Parathyroid adenoma (tissue), 2 donors: ENCODE data around the gene ALDH16A1.
A peak's percentile ranks its signal among the peaks of the same experiment; 100 is the strongest.
"Not testable (repeated sequence)": the region's sequence is repeated elsewhere in the genome, so short reads cannot be mapped to it uniquely, and the experiment has no call there.

Experiments
- H2AFZ ChIP-seq: fragments of 300-600 bp; sonication (generic); one replicate; pipeline ENCODE4 v1.7.0; 2017; ENCODE audit warnings: antibody characterized with exemption, mild to moderate bottlenecking
- H3K27ac ChIP-seq: fragments of 300-600 bp; sonication (generic); one replicate; pipeline ENCODE4 v1.7.0; 2017
- H3K27me3 ChIP-seq: fragments of 300-600 bp; sonication (generic); one replicate; pipeline ENCODE4 v1.7.0; 2017; ENCODE audit warnings: low read length; ENCODE audit not compliant: control insufficient read depth, insufficient read depth
- H3K36me3 ChIP-seq: fragments of 300-600 bp; sonication (generic); one replicate; pipeline ENCODE4 v1.7.0; 2017; ENCODE audit warnings: low read length; ENCODE audit not compliant: control insufficient read depth, insufficient read depth
- H3K4me1 ChIP-seq: fragments of 300-600 bp; sonication (generic); one replicate; pipeline ENCODE4 v1.7.0; 2017; ENCODE audit warnings: control low read depth
- H3K4me2 ChIP-seq: fragments of 300-600 bp; sonication (generic); one replicate; pipeline ENCODE4 v1.7.0; 2017; ENCODE audit warnings: low read length
- H3K4me3 ChIP-seq: fragments of 300-600 bp; sonication (generic); one replicate; pipeline ENCODE4 v1.7.0; 2017; ENCODE audit warnings: low read depth, low read length
- H3K79me2 ChIP-seq: fragments of 300-600 bp; sonication (generic); one replicate; pipeline ENCODE4 v1.7.0; 2017; ENCODE audit warnings: control low read depth
- H3K9ac ChIP-seq: fragments of 300-600 bp; sonication (generic); one replicate; pipeline ENCODE4 v1.7.0; 2017; ENCODE audit warnings: mild to moderate bottlenecking
- H3K9me3 ChIP-seq: fragments of 300-600 bp; sonication (generic); one replicate; pipeline ENCODE4 v1.7.0; 2017; ENCODE audit warnings: low read length; ENCODE audit not compliant: control insufficient read depth
- TF ChIP-seq, protein P1 (sequence below): fragments of 300-600 bp; sonication (generic); IDR thresholded peaks from one replicate; pipeline ENCODE4 v1.7.0; 2017; ENCODE audit warnings: antibody characterized with exemption, mild to moderate bottlenecking
- donor health status: primary hyperparathyroidism.

The ALDH16A1 gene

DNA sequence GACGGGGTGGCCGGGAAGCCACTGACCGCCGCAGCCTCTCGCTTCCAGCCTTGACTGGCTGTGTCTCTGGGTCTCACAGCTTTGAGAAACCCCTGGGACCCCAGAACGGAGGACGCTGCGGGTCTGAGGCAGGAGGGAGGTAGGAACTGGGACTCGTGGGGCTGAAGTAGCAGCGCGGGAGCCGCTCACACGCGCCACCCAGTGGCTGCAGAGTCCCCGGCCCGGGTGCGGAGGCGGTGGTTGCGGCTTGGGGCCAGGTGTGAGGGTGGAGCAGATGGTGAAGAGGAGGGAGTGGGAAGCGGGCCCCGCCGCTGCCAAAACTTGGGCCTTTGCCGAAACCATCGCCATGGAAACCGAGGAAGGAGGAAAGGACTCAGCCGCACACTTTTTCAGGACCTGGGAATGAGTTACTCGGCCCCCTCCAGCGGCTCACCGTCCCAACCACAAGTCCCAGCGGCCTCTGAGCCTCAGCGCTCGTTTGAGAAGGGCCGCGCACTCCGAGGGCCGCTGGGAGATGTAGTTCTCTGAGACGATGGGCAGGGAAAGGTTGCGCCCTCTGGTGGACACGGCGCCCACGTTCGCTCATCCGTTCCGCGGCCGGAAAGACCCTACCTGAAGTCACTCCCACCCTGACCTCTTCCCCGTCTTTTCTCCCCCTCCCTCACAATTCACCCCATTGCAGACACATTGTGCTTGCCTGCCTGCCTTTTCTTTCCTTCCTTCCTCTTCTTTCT, 9.5 kb upstream of the ALDH16A1 start:
- TF ChIP-seq, protein P1, sequence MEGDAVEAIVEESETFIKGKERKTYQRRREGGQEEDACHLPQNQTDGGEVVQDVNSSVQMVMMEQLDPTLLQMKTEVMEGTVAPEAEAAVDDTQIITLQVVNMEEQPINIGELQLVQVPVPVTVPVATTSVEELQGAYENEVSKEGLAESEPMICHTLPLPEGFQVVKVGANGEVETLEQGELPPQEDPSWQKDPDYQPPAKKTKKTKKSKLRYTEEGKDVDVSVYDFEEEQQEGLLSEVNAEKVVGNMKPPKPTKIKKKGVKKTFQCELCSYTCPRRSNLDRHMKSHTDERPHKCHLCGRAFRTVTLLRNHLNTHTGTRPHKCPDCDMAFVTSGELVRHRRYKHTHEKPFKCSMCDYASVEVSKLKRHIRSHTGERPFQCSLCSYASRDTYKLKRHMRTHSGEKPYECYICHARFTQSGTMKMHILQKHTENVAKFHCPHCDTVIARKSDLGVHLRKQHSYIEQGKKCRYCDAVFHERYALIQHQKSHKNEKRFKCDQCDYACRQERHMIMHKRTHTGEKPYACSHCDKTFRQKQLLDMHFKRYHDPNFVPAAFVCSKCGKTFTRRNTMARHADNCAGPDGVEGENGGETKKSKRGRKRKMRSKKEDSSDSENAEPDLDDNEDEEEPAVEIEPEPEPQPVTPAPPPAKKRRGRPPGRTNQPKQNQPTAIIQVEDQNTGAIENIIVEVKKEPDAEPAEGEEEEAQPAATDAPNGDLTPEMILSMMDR = peak; percentile 76
- Histone ChIP-seq H3K4me2 (peak overlapping the region; percentile 97), H2AFZ (peak overlapping the region; percentile 86), H3K9ac (no peak overlapping the region), H3K27ac (peak overlapping the region; percentile 67), H3K4me3 (peak overlapping the region; percentile 91), H3K9me3 (no peaks in the 10 kb centered on the region), H3K36me3 (no peaks in the 10 kb centered on the region), H3K27me3 (peaks cover 4% of the 10 kb centered on the region), H3K4me1 (no peaks in the 10 kb centered on the region), H3K79me2 (no peaks in the 10 kb centered on the region)

DNA sequence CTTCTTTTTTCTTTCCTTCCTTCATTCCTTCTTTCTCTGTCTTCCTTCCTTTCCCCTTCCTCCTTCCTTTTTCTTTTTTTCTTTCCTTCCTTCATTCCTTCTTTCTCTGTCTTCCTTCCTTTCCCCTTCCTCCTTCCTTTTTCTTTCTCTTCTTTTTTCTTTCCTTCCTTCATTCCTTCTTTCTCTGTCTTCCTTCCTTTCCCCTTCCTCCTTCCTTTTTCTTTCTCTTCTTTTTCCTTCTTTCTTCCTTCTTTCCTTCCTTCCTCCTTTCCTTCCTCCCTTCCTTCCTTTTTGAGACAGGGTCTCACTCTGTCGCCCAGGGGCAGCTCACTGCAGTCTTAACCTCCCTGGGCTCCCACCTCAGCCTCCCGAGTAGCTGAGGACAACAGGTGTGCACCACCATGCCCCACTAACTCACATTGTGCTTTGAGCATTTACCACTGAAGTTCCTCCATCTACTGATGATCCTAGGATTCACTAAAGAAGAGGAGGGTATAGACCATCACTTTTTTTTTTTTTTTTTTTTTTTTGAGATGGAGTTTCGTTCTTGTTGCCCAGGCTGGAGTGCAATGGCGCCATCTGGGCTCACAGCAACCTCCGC, 8.8 kb upstream of the ALDH16A1 start:
- H3K27me3 ChIP-seq, H3K27ac ChIP-seq, H3K4me3 ChIP-seq, H3K4me1 ChIP-seq, H3K79me2 ChIP-seq, H3K36me3 ChIP-seq, H3K9me3 ChIP-seq, H3K9ac ChIP-seq: not testable (repeated sequence)
- Histone ChIP-seq H3K4me2 (peak overlapping the region; percentile 97), H2AFZ (peak overlapping the region; percentile 86)

- H3K9ac ChIP-seq = no peak overlapping the region
- no peak overlapping the region for H3K4me3 ChIP-seq
- TF ChIP-seq, protein P1 = no peak
- no peak overlapping the region for H3K4me2 ChIP-seq
- H2AFZ ChIP-seq = no peak overlapping the region
- H3K36me3 ChIP-seq = no peaks in the 10 kb centered on the region
- H3K27ac ChIP-seq = no peak overlapping the region
- no peaks in the 10 kb centered on the region for H3K79me2 ChIP-seq
- H3K4me1 ChIP-seq = no peaks in the 10 kb centered on the region
- H3K9me3 ChIP-seq = no peaks in the 10 kb centered on the region
- no peaks in the 10 kb centered on the region for H3K27me3 ChIP-seq
Measured at GRCh38 chr19:49445997-49446396, 7.0 kb upstream of the ALDH16A1 start.

- no peak overlapping the region for H3K4me3 ChIP-seq
- H3K36me3 ChIP-seq = no peaks in the 10 kb centered on the region
- no peak overlapping the region for H3K27ac ChIP-seq
- no peak overlapping the region for H3K9ac ChIP-seq
- no peaks in the 10 kb centered on the region for H3K27me3 ChIP-seq
- H3K79me2 ChIP-seq = no peaks in the 10 kb centered on the region
- H3K9me3 ChIP-seq = no peaks in the 10 kb centered on the region
- H3K4me1 ChIP-seq = no peaks in the 10 kb centered on the region
- H3K4me2 ChIP-seq = no peak overlapping the region
- TF ChIP-seq, protein P1 = no peak
- no peak overlapping the region for H2AFZ ChIP-seq
Measured at GRCh38 chr19:49447485-49448431, 5.3 kb upstream of the ALDH16A1 start.

- H2AFZ ChIP-seq = no peak overlapping the region
- H3K9ac ChIP-seq = no peak overlapping the region
- H3K27me3 ChIP-seq = no peaks in the 10 kb centered on the region
- no peak overlapping the region for H3K4me3 ChIP-seq
- H3K27ac ChIP-seq = no peak overlapping the region
- no peaks in the 10 kb centered on the region for H3K79me2 ChIP-seq
- no peaks in the 10 kb centered on the region for H3K4me1 ChIP-seq
- H3K4me2 ChIP-seq = no peak overlapping the region
- TF ChIP-seq, protein P1 = no peak
- no peaks in the 10 kb centered on the region for H3K36me3 ChIP-seq
- H3K9me3 ChIP-seq = no peaks in the 10 kb centered on the region
Measured at GRCh38 chr19:49448432-49448786, 4.6 kb upstream of the ALDH16A1 start.
